Measurements from ENCODE around the gene LHFPL6.
A peak's percentile ranks its signal among the peaks of the same experiment; 100 is the strongest.
"Not testable (repeated sequence)": the region's sequence is repeated elsewhere in the genome, so short reads cannot be mapped to it uniquely, and the experiment has no call there.

LHFPL6 gene

GRCh38 chr13:39341251-39341650 lies 261.7 kb downstream of the LHFPL6 start:
- DNase-seq = no peak

- not testable (repeated sequence) for DNase-seq
These were observed 264.9 kb downstream of the LHFPL6 start for GRCh38 chr13:39338114-39338513.

- no peak for DNase-seq
These were observed 266.1 kb downstream of the LHFPL6 start for GRCh38 chr13:39336937-39337336.

- DNase-seq = no peak
These were observed 266.8 kb downstream of the LHFPL6 start for GRCh38 chr13:39336207-39336606.

GRCh38 chr13:39335721-39336120 lies 267.3 kb downstream of the LHFPL6 start:
- DNase-seq = no peak

- no peak for DNase-seq
These were observed 272.5 kb downstream of the LHFPL6 start for GRCh38 chr13:39330504-39330903.

GRCh38 chr13:39329182-39329639 lies 273.8 kb downstream of the LHFPL6 start:
- DNase-seq = no peak

GRCh38 chr13:39327172-39327479 lies 275.9 kb downstream of the LHFPL6 start:
- no peak for DNase-seq

GRCh38 chr13:39326469-39327171 lies 276.4 kb downstream of the LHFPL6 start:
- DNase-seq = no peak

GRCh38 chr13:39324806-39325311 lies 278.1 kb downstream of the LHFPL6 start:
- no peak for DNase-seq

GRCh38 chr13:39322836-39323585 lies 280.0 kb downstream of the LHFPL6 start:
- DNase-seq = no peak

GRCh38 chr13:39321574-39321973 lies 281.4 kb downstream of the LHFPL6 start:
- DNase-seq = no peak

GRCh38 chr13:39318161-39318560 lies 284.8 kb downstream of the LHFPL6 start:
- DNase-seq = no peak

- DNase-seq = no peak
These were observed 285.7 kb downstream of the LHFPL6 start for GRCh38 chr13:39317291-39317690.

- DNase-seq = peak; percentile 8
These were observed 287.2 kb downstream of the LHFPL6 start for GRCh38 chr13:39315796-39316195.

GRCh38 chr13:39313721-39314120 lies 289.3 kb downstream of the LHFPL6 start:
- no peak for DNase-seq

- no peak for DNase-seq
These were observed 290.4 kb downstream of the LHFPL6 start for GRCh38 chr13:39312596-39312995.

GRCh38 chr13:39311619-39312018 lies 291.4 kb downstream of the LHFPL6 start:
- no peak for DNase-seq

- DNase-seq = no peak
These were observed 292.0 kb downstream of the LHFPL6 start for GRCh38 chr13:39310961-39311360.

GRCh38 chr13:39306639-39307589 lies 296.1 kb downstream of the LHFPL6 start:
- no peak for DNase-seq

- DNase-seq = no peak
These were observed 300.2 kb downstream of the LHFPL6 start for GRCh38 chr13:39302820-39303219.

- no peak for DNase-seq
These were observed 304.0 kb downstream of the LHFPL6 start for GRCh38 chr13:39298951-39299350.

GRCh38 chr13:39297664-39298171 lies 305.3 kb downstream of the LHFPL6 start:
- DNase-seq = no peak

All from suppressor macrophage treated with lipopolysaccharide for 4 hours (primary cell).